ENCODE results near the gene KCNIP3. TPM values are rescaled to one million over a fixed set of nuclear protein-coding genes. Genes with fewer than 3 reads are reported as not detected.

Gene KCNIP3
- total RNA-seq, 1 experiment from 2014 or later: 19.1 TPM

GRCh38 chr2:95314598-95314963 is 17.4 kb downstream of the KCNIP3 start:
- CTCF ChIA-PET: interaction anchor here (0.6 to 3.3 kb wide), 2 partner anchors 36 to 83 kb away, joined by 3 to 28 read pairs; no protein-coding TSS in a partner anchor
- Histone ChIP-seq H3K4me1 (ENCODE audit: insufficient read depth, low read length) (peaks cover 57% of the 10 kb centered on the region), H3K36me3 (ENCODE audit: low read depth, low read length) (no peaks in the 10 kb centered on the region), H3K79me2 (ENCODE audit: low read length) (no peaks in the 10 kb centered on the region), H3K9me3 (ENCODE audit: low read length) (no peaks in the 10 kb centered on the region), H3K9me2 (replicated peaks; ENCODE audit: low read length) (no peaks in the 10 kb centered on the region), H3F3A (ENCODE audit: low read length, unreplicated experiment) (peaks cover 6% of the 10 kb centered on the region), H3K27me3 (ENCODE audit: low read length) (no peaks in the 10 kb centered on the region), H3K27ac (ENCODE audit: low read length) (0 out of 2 replicates have a peak overlapping the region, but pooled peaks have one; percentile 80), H4K20me1 (ENCODE audit: low read length) (no peaks in the 10 kb centered on the region), H3K4me2 (ENCODE audit: low read length) (peak overlapping the region; percentile 79; the same call in 1 of the 2 replicates), H2AFZ (ENCODE audit: low read length) (no peak overlapping the region), H3K9ac (ENCODE audit: low read length) (no peak overlapping the region), H3K4me3 (ENCODE audit: low read length) (no peak overlapping the region)
- ATAC-seq (no peak), DNase-seq (no peak)
- POLR2A ChIA-PET (ENCODE audit: unreplicated experiment): no interaction called here
- no TSS peak for BruUV-seq (replicated peaks)
- intact Hi-C loops (cut with micrococcal nuclease): no loop called here
- TF ChIP-seq EZH2phosphoT487 (IDR thresholded peaks at IDR 0.05; ENCODE audit: borderline replicate concordance, low read length): no peak
- no peak for TF ChIP-seq EZH2 (IDR thresholded peaks at IDR 0.05; ENCODE audit: low read length, unreplicated experiment)
- TF ChIP-seq CTCF (conservative IDR thresholded peaks at IDR 0.05; ENCODE audit: low read depth, low read length): no peak

GRCh38 chr2:95314964-95315611 is 17.9 kb downstream of the KCNIP3 start:
- Histone ChIP-seq H3F3A (ENCODE audit: low read length, unreplicated experiment) (peaks cover 6% of the 10 kb centered on the region), H3K27me3 (ENCODE audit: low read length) (no peaks in the 10 kb centered on the region), H3K4me2 (ENCODE audit: low read length) (peak overlapping the region; percentile 79), H3K9me2 (replicated peaks; ENCODE audit: low read length) (no peaks in the 10 kb centered on the region), H4K20me1 (ENCODE audit: low read length) (no peaks in the 10 kb centered on the region), H3K4me3 (ENCODE audit: low read length) (peak overlapping the region; percentile 18; the same call in 1 of the 2 replicates), H3K4me1 (ENCODE audit: insufficient read depth, low read length) (peaks cover 60% of the 10 kb centered on the region), H3K79me2 (ENCODE audit: low read length) (no peaks in the 10 kb centered on the region), H3K27ac (ENCODE audit: low read length) (peak overlapping the region; percentile 80), H3K9ac (ENCODE audit: low read length) (peak overlapping the region; percentile 55), H2AFZ (ENCODE audit: low read length) (0 out of 2 replicates have a peak overlapping the region, but pooled peaks have one; percentile 45), H3K36me3 (ENCODE audit: low read depth, low read length) (no peaks in the 10 kb centered on the region), H3K9me3 (ENCODE audit: low read length) (no peaks in the 10 kb centered on the region)
- intact Hi-C loops (cut with micrococcal nuclease): loop anchor here (1.0 kb wide), 2 partner anchors 37 to 84 kb away; no protein-coding TSS in a partner anchor
- CTCF ChIA-PET: interaction anchor here (0.6 to 3.3 kb wide), 3 partner anchors 9 to 83 kb away, joined by 3 to 28 read pairs (median 3); no protein-coding TSS in a partner anchor
- DNase-seq (peak; percentile 80), ATAC-seq (peak; percentile 59)
- POLR2A ChIA-PET (ENCODE audit: unreplicated experiment): no interaction called here
- TF ChIP-seq CTCF (conservative IDR thresholded peaks at IDR 0.05; ENCODE audit: low read depth, low read length) (peak; percentile 91), EZH2phosphoT487 (IDR thresholded peaks at IDR 0.05; ENCODE audit: borderline replicate concordance, low read length) (no peak)
- no TSS peak for BruUV-seq (replicated peaks)
